Astrocyte (in vitro differentiated cells and primary cell): ENCODE measurements around the gene MPP7. TPM values are rescaled to one million over a fixed set of nuclear protein-coding genes. Genes with fewer than 3 reads are reported as not detected.
A peak's percentile ranks its signal among the peaks of the same experiment; 100 is the strongest.

Experiments used
- DNase-seq: peaks from one replicate; pipeline ENCODE4 v3.0.0-alpha.2; 2010; ENCODE audit warnings: low read depth
- FAIRE-seq: peaks from 2 replicates; lab custom pipeline; 2011; peaks lifted over from hg19 to GRCh38; lab: Jason Lieb, UNC
- H2AFZ ChIP-seq: 2 replicates; pipeline ENCODE4 v1.6.0; 2012; ENCODE audit warnings: low read depth, low read length, inconsistent platforms
- H3K27ac ChIP-seq: 2 replicates; pipeline ENCODE4 v1.5.1; 2011; ENCODE audit warnings: low read depth, low read length, inconsistent platforms
- H3K27me3 ChIP-seq: 2 replicates; pipeline ENCODE4 v1.6.0; 2011; ENCODE audit warnings: low read length, inconsistent platforms; ENCODE audit not compliant: insufficient read depth
- H3K36me3 ChIP-seq: 2 replicates; pipeline ENCODE4 v1.5.1; 2011; ENCODE audit warnings: low read length, inconsistent platforms; ENCODE audit not compliant: insufficient read depth
- H3K4me1 ChIP-seq: 2 replicates; pipeline ENCODE4 v1.5.1; 2011; ENCODE audit warnings: low read length, inconsistent platforms; ENCODE audit not compliant: insufficient read depth
- H3K4me2 ChIP-seq: 2 replicates; pipeline ENCODE4 v1.6.0; 2012; ENCODE audit warnings: low read length, inconsistent platforms
- H3K4me3 ChIP-seq: 2 replicates; pipeline ENCODE4 v1.5.1; 2011; ENCODE audit warnings: low read depth, mild to moderate bottlenecking, low read length, inconsistent platforms; ENCODE audit not compliant: insufficient read depth
- H3K79me2 ChIP-seq: 2 replicates; pipeline ENCODE4 v1.6.0; 2012; ENCODE audit warnings: mild to moderate bottlenecking, low read length, inconsistent platforms; ENCODE audit not compliant: insufficient read depth
- H3K9ac ChIP-seq: 2 replicates; pipeline ENCODE4 v1.6.0; 2012; ENCODE audit warnings: mild to moderate bottlenecking, low read length, inconsistent platforms
- H3K9me3 ChIP-seq: 2 replicates; pipeline ENCODE4 v1.5.1; 2012; ENCODE audit warnings: low read depth, mild to moderate bottlenecking, low read length, inconsistent platforms; ENCODE audit not compliant: insufficient read depth
- H4K20me1 ChIP-seq: 2 replicates; pipeline ENCODE4 v1.6.0; 2012; ENCODE audit warnings: low read length, inconsistent platforms; ENCODE audit not compliant: insufficient read depth
- H3K27ac Mint-ChIP-seq: one replicate; pipeline ENCODE4 v1.8.0; 2021; ENCODE audit warnings: mild to moderate bottlenecking, mixed read lengths; ENCODE audit not compliant: unreplicated experiment
- H3K27me3 Mint-ChIP-seq: one replicate; pipeline ENCODE4 v1.8.0; 2021; ENCODE audit warnings: low read depth, mixed read lengths; ENCODE audit not compliant: unreplicated experiment
- H3K36me3 Mint-ChIP-seq: one replicate; pipeline ENCODE4 v1.8.0; 2021; ENCODE audit warnings: low read depth, mixed read lengths; ENCODE audit not compliant: unreplicated experiment
- H3K4me1 Mint-ChIP-seq: one replicate; pipeline ENCODE4 v1.8.0; 2021; ENCODE audit warnings: low read depth, mixed read lengths; ENCODE audit not compliant: unreplicated experiment
- H3K4me3 Mint-ChIP-seq: one replicate; pipeline ENCODE4 v1.8.0; 2021; ENCODE audit warnings: mild to moderate bottlenecking, moderate library complexity, mixed read lengths; ENCODE audit not compliant: unreplicated experiment
- H3K9me3 Mint-ChIP-seq: one replicate; pipeline ENCODE4 v1.8.0; 2021; ENCODE audit warnings: mild to moderate bottlenecking, mixed read lengths; ENCODE audit not compliant: unreplicated experiment
- CTCF ChIP-seq: IDR thresholded peaks from 2 replicates; pipeline ENCODE4 v1.5.1; 2011; ENCODE audit warnings: low read depth, mild to moderate bottlenecking, inconsistent platforms, low read length, moderate library complexity; ENCODE audit not compliant: insufficient read depth
- EZH2 ChIP-seq: IDR thresholded peaks from 2 replicates; pipeline ENCODE4 v1.6.1; 2012; ENCODE audit warnings: mild to moderate bottlenecking, low read length, inconsistent platforms; ENCODE audit not compliant: insufficient read depth
- total RNA-seq: library from RNA; stranded (reverse); gene quantifications from 2 replicates; pipeline ENCODE4 v1.2.1, GENCODE V29; 2021

Gene MPP7
- total RNA-seq, 1 donor from 2014 or later, result 7.1 TPM

GRCh38 chr10:28281726-28282315 lies 21.0 kb downstream of the MPP7 start:
- Histone ChIP-seq H3K9ac (no peak overlapping the region), H3K79me2 (no peaks in the 10 kb centered on the region), H2AFZ (peak overlapping the region; percentile 31), H4K20me1 (no peaks in the 10 kb centered on the region), H3K4me3 (no peak overlapping the region), H3K4me1 (peaks cover 14% of the 10 kb centered on the region), H3K9me3 (no peaks in the 10 kb centered on the region), H3K27me3 (no peaks in the 10 kb centered on the region), H3K27ac (no peak overlapping the region), H3K4me2 (no peak overlapping the region), H3K36me3 (no peaks in the 10 kb centered on the region)
- H3K27ac Mint-ChIP-seq, result peak overlapping the region; percentile 79
- TF ChIP-seq EZH2 (no peak), CTCF (no peak)
- FAIRE-seq, result no peak
- no peak for DNase-seq
- H3K36me3 Mint-ChIP-seq, result no peaks in the 10 kb centered on the region
- peaks cover 31% of the 10 kb centered on the region for H3K4me1 Mint-ChIP-seq
- H3K4me3 Mint-ChIP-seq, result no peak overlapping the region
- no peaks in the 10 kb centered on the region for H3K27me3 Mint-ChIP-seq
- H3K9me3 Mint-ChIP-seq, result no peaks in the 10 kb centered on the region

GRCh38 chr10:28280652-28281051 lies 22.2 kb downstream of the MPP7 start:
- peak overlapping the region; percentile 36 for H3K4me2 ChIP-seq
- peak overlapping the region; percentile 72 for H3K27ac ChIP-seq

More at GRCh38 chr10:28280652-28281051, 22.2 kb downstream of the MPP7 start:
- no peaks in the 10 kb centered on the region for H3K79me2 ChIP-seq
- TF ChIP-seq CTCF, result no peak
- TF ChIP-seq EZH2, result no peak
- no peaks in the 10 kb centered on the region for H3K9me3 ChIP-seq
- Mint-ChIP-seq H3K36me3 (no peaks in the 10 kb centered on the region), H3K27me3 (no peaks in the 10 kb centered on the region), H3K4me3 (peak overlapping the region; percentile 31), H3K4me1 (peaks cover 31% of the 10 kb centered on the region), H3K27ac (peak overlapping the region; percentile 90), H3K9me3 (no peaks in the 10 kb centered on the region)
- FAIRE-seq (no peak), DNase-seq (peak; percentile 82)
- peaks cover 14% of the 10 kb centered on the region for H3K4me1 ChIP-seq
- H3K27me3 ChIP-seq, result no peaks in the 10 kb centered on the region
- peak overlapping the region; percentile 32 for H3K9ac ChIP-seq
- H3K4me3 ChIP-seq, result no peak overlapping the region
- H2AFZ ChIP-seq, result no peak overlapping the region
- no peaks in the 10 kb centered on the region for H3K36me3 ChIP-seq
- no peaks in the 10 kb centered on the region for H4K20me1 ChIP-seq
